Midbrain (tissue), 1 donor: ENCODE measurements around the gene RASGRP3.
A peak's percentile ranks its signal among the peaks of the same experiment; 100 is the strongest.

Experiments
- DNase-seq: peaks from one replicate; lab custom pipeline; 2025; lab: John Stamatoyannopoulos, UW

RASGRP3 gene

DNA sequence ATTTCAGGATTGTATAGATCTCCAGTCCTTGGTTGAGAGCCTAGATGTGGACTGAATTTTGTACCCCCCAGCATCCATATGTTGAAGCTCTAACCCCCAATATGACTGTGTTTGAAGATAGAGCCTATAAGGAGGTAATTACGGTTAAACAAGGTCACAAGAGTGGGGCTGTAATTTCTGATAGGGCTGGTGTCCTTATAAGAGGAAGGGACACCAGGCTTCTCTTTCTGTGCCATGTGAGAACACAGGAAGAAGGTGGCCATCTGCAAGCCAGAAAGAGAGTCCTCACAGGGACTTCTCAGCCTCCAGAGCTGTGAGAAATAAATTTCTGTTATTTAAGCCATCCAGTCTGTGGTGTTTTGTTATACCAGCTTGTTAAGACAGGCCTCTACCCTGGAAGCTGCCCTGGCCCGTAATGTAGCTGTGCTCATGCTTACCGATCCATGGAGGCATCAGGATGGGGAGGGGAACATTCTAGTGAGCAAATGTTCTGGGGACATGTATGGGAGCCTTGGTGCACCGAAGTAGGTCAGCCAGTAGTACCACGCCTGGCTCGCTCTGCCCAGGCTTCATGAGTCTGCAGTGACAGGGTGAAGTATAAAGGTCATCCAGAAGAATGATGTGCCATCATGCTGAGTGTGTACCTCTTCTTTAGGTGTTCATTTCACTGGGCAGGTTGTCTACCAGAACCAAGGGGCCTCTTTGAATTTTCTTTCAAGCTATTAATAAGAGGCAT is 16.1 kb downstream of the RASGRP3 start:
- no peak for DNase-seq

DNA sequence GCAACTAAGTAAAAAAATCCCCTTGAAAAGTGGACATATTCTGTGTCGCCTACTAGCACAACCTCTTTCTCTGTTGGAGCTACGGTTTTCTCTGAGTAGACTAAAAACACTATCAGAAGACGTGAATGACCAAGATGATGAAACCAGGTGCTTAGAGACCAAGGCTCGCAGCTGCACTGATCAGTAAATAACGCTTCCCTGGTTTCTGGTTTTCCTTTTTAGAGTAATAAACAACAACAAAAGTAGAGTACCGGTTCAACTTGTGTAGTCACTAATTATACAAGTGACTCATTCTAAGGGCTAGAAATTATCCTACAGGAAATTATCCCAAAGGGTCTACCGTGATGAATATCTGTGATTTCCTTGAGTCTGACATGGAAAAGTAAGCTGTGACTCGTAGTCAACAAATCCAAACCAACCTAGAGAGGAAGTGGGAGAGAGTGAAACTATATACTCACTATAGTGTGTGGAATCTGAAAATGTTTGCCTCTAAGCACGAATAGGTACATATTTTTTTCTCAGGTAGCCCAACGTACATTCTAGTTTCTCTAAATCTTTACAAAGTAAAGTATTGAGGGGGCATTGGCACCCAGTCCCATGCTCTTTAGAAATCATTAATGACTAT is 17.8 kb downstream of the RASGRP3 start:
- no peak for DNase-seq

DNA sequence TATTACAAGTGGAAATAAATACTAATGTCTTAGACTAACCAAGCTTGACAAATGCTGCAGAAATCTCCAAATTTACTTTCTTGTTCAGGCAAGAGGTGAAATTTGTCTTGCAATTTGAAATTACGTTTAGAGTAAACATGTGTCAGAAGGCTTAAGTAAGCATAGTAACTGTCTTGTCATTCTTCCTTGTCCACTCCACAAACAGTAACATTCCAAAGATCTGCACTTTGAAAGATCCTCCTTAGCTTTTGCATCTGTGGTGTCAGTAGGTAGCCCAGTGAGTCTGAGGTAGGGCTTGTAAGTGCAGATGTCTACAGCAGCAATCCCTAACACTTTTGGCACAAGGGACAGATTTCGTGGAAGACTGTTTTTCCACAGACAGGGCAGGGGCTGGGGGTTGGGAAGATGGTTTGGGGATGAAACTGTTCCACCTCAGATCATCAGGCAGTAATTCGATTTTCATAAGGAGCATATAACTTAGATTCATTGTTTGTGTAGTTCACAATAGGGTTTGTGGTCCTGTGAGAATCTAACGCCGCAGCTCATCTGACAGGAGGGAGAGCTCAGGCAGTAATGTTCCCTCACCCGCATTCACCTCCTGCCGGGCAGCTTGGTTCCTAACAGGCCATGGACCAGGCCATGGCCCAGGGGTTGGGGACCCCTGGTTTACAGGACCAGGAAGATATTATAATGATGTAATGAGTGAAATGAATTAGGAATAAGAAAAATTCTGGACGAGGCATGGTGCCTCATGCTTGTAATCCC is 18.6 kb downstream of the RASGRP3 start:
- no peak for DNase-seq

DNA sequence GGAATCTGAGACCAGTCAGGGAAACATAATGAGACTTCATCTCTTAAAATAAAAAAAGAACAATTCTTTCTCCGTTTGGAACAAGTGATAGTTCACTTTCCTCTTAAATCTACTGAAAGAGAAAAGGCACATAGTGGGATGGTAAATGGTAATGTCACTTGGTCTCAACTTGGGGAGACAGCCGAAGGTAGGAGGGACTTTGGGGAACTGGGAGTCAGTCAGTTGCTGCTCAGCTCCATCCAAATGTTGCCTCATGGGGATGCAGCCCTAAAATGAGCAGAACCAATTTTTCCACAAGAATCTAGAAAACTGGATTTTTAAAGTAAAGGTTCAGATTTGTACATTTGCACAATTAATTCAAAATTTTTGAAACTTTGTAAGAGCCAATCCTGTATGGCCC is 19.2 kb downstream of the RASGRP3 start:
- DNase-seq, result no peak

DNA sequence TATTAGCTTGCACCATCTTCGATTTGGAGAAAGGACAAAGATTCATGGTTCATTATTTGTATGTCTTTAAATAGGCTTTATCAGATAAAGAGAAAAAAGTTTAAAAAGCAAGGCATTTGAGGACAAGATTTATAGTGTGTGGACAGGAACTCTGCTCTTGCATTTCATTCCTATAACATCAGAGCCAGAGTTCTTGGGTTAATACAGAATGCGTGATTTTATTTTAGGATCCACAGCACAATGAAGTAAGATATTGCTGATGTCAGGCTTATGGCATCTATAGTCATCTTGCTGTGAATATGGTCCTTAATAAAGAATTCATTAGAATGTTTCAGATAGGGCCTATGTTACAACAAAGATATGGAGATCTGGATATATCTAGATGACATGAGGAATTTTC is 19.7 kb downstream of the RASGRP3 start:
- DNase-seq, result no peak

DNA sequence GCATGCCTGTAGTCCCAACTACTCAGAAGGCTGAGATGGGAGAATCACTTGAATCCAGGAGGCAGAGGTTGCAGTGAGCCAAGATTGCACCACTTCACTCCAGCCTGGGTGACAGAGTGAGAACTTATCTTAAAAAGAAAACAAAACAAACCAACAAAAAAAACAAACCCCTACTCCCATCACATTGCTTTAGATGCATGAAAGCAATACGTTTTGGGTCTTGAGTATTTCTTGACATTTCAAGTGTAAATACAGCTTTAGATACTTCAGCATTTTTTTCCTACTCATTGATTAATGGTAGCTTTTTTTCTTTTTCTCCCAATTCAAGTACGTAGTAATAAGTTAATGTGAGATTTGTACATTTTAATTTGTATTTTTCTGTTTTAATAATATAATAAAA is 20.3 kb downstream of the RASGRP3 start:
- no peak for DNase-seq

DNA sequence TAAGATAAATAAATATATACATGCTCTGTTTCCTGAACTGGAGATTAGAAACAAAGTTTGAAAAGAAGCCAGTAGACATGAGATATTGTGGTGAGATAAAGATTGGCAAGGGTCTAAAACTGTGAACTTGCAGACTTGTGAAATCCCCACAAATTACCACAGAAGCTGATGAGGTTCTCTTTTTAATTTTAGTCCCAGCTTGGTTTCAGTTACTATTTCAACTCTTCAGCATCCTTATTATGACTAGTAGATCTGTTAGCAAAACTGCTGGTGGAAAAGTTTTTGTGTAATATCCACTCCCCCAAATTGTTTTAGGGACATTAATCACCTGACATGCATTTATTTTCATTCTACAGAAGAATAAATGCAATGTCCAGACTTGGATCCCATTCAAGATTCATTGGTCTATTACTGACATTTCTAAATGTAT is 20.8 kb downstream of the RASGRP3 start:
- no peak for DNase-seq

DNA sequence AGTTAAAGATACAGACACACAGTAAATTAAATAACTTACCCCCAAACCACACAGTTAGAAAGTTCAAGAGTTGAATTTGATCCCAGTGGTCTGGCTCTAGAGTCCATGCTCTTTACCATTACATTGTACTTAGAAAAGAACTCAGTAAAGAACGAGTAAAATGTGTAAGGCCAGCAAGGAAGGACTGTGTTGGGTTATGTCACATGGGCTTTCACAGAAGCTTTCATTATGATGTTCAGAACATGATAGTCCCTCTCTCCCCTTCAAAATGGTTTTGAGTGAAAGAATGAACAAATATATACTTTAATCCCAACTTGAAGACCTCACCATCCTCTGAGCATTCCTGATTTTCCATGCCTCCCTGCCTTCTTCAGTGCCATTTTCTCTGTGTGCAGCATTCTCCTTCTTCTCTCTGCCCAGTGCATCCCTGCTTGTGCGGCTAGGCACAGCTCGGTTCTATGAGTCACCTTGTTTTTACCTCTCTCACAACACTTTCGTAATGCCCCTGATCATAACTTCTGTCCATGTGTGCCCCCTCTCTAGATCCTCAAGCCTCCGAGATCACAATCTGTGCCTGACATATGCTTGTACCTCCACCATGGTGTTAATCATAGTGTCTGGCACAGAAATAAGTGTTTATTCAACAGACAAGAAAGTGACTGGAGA is 22.0 kb downstream of the RASGRP3 start:
- no peak for DNase-seq

DNA sequence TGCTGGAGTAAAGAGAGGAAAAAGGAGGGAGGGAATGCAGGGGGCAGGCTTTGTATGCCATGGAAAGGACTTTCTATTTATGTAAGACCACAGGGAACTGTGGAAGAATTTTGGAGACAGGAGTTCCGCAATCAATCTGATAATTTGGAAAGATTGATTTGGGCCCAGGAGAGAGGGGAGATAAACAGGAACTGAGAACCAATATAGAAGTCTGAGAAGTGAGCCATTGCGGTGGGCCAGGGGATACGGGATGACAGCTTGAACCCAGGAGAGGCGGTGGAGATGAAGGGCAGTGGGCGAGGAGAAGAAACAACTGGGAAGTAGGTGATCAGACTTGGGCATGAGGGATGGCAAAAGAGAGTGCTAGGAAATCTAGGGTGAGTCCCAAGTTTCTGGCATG is 23.7 kb downstream of the RASGRP3 start:
- DNase-seq, result no peak

DNA sequence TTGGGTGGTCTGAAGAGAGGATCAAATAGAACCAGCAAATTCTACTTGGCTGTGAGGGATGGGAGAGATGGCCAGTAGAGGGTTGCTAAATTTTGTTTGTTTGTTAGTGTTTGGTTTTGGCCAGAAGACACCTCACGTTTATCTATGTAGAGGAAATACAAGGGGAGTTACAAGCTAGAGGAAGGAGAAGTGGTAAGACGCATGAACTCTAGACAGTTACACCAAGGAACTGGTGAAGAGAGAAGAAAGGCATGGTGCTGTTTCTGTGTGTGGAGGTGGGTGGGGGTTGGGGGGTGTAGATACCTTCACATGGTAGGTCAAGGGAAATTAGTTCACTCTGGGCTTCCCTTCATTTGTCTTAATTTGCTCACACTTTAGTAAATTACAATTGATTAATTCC is 25.6 kb downstream of the RASGRP3 start:
- no peak for DNase-seq

DNA sequence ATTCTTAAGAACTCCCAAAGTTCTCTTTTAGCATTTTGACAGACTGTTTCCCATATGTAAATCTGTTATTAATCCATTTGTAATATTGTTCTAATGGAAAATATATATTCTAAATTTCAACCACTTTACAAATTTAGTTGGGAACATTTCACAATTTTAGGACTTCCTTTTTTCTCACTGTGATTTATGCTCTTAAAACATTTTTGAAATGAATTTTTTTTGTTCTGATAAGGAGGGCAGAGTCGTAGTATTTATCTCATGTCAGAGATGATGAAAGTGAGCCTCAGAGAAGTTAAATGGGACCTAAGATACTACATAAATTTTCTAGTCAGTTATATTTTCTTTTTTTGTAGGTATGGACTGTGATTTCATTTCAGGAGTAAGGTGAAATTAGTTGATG is 26.6 kb downstream of the RASGRP3 start:
- no peak for DNase-seq

DNA sequence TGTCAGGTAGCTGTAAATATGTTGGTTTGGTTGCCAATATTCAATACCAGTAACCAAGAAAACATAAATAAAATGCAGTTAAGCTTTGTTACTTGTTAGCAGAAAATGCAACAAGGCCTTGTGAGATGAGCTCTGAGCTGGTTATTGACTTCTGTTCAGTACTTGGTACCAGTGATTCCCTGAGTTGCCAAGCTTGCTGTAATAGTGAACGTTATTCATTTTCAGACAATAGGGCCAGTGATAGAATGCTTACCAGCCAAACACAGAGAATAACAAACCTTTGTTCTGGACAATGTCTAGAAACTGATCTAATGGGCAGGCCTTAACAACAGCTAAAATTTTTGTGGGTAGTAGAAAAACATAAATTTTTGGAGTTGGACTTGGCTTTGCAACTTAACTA is 29.5 kb downstream of the RASGRP3 start:
- DNase-seq, result peak; percentile 91

DNA sequence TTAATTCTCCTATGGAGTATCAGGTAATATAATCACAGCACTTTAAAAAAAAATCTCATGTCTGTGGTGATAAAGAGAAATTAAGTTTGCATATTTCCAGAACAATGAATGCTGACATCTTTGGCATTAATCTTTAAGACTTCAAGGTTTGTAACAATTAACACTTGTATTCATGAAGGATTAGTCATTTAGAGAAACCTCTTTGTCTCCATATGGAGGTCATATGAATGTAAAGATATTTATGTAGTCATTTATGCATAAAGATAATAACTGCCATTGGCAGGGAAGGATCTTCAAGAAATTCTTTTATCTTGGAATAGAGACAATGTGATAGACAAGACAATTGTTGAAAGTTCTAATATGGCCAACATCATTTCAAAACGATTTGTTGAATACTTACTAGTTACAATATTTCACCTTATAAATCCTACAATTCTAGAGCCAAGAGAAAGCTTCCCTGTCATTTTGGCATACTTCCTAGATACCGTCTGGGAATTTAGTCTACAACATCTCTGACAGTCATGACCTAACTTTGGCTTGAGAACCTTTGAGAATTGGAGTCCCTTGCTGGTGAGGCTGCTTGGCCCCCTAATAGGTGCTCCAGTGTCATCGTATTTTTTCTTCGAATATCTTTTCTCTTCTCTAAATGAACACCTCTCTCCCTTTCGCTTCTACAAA is 33.6 kb downstream of the RASGRP3 start:
- DNase-seq, result no peak

DNA sequence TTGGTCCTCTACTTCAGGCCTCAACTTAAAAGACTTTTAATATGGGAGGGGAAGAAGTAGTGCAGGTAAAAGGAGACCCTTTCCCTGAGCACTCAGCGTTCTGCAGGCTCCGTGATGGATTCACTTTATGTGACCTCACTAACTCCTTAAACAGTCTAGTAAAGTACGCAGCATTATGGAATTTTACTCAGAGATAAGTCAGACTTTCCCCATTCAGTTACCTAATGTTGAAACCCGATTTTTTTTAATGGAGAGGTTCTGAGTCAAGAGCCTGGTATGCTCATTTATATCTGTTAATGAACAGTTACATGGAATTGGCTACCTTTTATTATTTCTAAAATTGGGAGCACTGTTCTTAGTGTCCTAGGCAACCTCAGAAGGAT is 34.1 kb downstream of the RASGRP3 start:
- DNase-seq, result no peak

DNA sequence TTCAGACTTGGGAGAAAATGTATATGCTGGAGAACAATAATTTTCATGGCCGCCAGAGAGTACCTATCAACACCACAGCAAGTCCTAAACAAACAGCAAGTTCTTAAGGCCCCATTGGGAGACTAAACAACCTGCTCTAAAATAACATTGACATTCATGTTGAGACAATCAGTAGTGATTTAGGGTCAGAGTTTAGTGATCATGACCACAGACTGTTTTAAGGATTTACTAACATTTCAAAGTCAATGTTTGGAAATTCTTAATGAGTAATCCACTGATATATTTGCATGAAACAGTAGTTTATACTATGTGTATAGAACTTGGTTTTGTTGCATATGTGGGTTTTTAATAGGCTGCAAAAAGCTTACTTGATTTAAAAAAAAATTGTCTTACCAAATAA is 34.7 kb downstream of the RASGRP3 start:
- no peak for DNase-seq

DNA sequence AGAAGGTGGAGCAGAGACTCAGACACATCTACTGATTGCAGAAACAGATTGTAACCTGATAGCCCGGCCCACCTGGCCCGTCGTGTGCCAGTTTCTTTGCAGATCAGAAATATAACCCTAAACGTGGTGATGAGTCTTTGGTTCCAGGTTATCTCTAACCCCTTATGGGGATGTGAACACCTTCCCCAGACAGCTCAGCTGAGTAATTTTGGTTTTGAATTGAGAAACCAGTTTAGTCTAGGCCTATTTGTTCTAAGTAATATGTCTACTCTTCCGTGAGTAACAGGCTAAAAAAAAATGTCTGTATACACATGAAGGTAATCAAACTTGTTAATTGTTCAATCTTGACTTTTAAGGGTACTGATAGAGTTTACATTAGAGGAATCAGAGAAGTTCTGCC is 35.7 kb downstream of the RASGRP3 start:
- no peak for DNase-seq

DNA sequence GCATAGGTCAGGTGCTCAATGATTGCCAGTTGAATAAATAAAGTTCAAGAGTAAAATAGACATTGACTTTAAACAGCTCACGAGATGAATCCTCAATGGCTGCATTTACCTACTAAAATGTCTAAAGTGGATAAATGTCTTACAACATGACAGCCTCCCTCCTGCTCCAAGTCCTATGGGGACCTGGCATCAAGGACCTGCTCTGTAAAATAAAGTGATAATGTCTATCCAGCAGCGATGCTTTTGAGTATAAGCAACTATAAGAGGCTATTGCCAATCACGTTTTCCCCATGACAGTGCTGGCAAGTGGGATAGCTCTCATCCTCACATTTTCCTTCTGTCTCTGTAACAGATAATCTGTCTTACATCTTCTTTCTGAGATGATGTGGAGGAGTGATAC is 37.0 kb downstream of the RASGRP3 start:
- DNase-seq, result no peak

DNA sequence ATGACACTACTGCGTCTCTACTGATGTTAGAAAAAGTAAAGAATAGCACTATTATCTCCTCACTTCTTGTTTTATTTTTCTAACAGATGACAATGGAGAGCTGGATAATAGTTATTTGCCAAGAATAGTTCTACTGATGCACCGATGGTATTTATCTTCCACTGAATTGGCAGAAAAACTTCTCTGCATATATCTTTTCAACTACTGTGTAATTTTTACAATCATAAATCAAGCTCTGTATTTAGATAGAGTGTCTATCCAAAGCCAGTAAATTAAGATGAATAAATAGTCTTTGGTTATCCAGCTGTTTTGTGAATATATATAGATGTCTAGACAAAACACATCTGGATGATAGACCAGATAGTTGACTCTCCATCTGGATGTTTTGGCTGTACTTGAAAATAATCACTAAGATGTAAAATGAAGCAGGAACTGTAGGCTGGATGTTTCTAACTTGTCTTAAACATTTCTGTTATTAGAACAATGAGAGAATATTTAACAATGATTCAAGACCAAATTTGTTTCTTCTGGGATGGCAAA is 40.1 kb downstream of the RASGRP3 start:
- DNase-seq, result no peak

DNA sequence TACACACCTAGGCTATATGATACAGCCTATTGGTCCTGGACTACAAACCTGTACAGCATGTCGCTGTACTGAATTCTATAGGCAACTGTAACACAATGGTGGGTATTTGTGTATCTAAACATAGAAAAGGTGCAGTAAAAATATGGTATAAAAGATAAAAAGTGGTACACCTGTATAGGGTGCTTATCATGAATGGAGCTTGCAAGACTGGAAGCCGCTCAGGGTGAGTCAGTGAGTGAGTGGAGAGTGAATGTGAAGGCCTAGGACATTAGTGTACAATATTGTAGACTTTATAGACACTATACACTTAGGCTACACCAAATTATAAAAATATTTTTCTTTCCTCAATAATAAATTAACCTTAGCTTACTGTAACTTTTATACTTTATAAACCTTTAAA is 41.8 kb downstream of the RASGRP3 start:
- DNase-seq, result no peak

DNA sequence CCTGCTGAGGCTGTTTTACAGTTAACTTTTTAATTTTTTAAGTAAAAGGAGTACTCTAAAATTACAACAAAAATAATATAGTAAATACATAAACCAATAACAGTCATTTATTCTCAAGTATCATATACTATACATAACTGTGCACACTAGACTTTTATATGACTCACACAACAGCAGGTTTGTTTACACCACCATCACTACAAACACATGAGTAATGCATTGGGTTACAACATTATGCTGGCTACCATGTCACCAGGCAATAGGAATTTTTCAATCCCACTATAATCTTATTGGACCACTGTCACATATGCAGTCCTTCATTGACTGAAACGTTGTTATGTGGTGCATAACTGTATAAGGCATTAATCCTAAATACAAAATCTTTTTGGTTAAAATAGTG is 42.5 kb downstream of the RASGRP3 start:
- DNase-seq, result no peak

DNA sequence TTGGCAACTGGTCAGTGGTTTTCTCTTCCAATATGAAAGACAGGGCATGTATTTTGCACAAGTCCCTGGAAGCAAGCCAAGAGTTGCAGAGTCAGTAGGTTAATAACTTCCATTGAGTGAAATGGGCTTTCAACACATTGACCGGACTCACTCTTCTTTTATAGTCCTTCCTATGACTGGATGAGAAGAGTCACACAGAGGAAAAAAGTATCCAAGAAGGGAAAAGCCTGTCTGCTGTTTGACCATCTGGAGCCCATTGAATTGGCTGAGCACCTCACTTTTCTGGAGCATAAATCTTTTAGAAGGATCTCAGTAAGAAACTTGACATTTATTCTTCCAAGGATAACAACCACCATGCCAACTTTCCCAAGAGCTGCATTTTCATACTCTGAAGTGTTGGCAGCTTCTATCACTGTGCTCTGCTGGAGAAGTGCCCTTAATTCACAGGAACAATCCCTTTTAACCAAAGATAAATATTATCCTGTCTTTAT is 45.4 kb downstream of the RASGRP3 start:
- no peak for DNase-seq

DNA sequence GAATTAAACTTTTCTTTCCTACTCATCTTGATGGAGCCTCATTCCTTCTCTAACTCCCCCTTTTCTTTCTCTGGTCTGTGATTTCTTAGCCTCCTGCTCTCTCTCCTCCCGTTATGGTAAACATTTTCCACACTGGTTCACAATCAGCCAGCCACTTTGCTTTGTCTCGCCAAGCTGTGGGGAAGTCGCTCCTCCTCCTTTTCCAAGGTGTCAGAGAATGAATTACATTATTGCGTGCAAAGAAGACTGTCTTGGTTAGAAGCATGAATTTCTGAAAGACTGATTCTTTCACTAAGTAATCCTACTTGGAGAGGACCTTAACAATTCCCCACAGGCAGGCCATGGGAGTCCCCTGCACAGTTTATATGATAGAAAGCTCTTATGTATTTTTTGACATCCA is 46.1 kb downstream of the RASGRP3 start:
- no peak for DNase-seq
